GM12875 (cell line): ENCODE measurements around the gene IER5.

Source experiments
- H3K4me3 ChIP-seq: one replicate; pipeline ENCODE4 v1.5.1; 2011; ENCODE audit warnings: low read depth, low read length, control low read depth
- TF ChIP-seq, protein P1 (sequence below): IDR thresholded peaks from 2 replicates; pipeline ENCODE4 v1.5.1; 2011; ENCODE audit warnings: low read depth, mild to moderate bottlenecking, control low read depth, inconsistent platforms, low read length, moderate library complexity, borderline replicate concordance; ENCODE audit not compliant: insufficient read depth

IER5 gene

DNA sequence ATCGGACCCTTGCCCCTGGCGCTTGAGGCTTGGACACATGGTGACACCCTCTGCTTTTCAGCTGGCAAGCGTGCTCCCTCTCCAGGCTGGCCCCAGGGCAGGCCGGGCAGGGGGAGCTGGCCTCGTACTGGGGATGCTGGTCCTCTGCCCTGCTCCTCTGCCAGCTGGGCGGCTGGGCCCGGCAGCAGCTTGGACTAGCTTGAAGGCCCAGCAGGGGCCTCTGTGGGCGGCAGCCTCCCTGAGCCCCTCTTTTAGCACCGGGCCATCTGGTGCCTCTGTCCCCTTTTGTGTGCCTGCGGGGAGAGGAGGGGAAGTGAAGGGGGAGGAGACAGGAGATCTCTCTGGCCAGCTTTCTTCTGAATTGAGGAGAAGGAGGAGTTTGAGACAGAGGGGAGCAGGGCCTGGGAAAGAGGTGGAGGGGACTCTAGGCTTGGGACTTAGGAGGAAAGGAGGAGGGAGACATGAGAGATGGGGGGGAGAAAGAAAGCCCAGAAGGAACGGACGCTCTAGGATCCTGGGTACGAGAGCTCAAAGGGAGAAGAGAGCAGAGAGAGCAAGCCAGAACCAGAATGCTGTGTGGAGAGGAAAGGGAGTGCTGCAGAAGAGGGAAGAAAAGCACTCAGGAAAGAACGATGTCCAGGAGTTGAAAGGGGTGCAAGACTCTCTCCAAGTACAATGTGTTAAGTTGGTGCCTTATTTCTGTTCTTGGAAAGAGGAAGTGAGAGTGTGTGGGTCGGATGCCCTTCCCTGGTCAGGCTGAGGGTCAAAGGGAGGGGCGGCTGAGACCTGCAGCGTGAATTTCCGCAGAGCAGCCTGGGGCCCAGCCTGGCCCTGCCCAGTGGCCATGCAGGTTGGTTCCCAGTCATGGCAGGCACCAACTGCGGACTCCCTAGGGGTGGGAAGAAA is 40.3 kb downstream of the IER5 start:
- TF ChIP-seq, protein P1, sequence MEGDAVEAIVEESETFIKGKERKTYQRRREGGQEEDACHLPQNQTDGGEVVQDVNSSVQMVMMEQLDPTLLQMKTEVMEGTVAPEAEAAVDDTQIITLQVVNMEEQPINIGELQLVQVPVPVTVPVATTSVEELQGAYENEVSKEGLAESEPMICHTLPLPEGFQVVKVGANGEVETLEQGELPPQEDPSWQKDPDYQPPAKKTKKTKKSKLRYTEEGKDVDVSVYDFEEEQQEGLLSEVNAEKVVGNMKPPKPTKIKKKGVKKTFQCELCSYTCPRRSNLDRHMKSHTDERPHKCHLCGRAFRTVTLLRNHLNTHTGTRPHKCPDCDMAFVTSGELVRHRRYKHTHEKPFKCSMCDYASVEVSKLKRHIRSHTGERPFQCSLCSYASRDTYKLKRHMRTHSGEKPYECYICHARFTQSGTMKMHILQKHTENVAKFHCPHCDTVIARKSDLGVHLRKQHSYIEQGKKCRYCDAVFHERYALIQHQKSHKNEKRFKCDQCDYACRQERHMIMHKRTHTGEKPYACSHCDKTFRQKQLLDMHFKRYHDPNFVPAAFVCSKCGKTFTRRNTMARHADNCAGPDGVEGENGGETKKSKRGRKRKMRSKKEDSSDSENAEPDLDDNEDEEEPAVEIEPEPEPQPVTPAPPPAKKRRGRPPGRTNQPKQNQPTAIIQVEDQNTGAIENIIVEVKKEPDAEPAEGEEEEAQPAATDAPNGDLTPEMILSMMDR: no peak
- H3K4me3 ChIP-seq: peak overlapping the region; percentile 44

GRCh38 chr1:181129771-181130606 is 41.5 kb downstream of the IER5 start:
- H3K4me3 ChIP-seq: peak overlapping the region; percentile 19
- TF ChIP-seq, protein P1: no peak

DNA sequence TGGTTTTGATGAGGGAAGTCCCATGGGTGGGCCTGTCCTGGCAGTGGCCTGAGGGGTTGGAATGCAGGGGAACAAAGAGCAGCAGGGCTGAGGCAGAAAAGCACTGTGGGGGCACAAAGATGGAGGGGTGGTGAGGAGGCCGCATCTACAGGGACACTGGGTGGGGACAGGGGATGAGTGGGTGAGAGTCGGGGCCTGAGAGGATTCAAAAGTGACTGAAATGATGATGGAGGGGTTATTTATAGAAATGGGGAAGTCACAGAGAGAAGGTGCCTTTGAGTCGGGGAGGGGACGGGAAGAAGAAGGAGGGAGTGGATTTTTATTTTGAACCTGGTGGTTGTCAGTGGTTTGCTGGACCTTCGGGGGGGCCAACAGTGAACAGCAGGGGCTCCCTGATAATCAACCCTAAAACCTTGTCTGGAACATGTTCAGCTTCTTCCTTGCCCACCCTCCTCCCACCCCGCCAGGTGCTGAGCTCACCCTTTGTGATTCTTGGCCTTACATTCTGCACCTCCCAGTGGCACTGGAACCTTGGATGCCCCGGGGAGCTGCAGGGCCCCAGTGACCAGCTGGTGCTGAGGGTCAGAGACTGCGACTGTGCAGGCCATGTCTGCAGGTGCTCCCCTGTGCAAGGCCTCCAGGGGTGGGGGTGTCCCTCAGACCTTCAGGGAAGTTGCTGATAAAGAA is 42.9 kb downstream of the IER5 start:
- TF ChIP-seq, protein P1: no peak
- peak overlapping the region; percentile 36 for H3K4me3 ChIP-seq

DNA sequence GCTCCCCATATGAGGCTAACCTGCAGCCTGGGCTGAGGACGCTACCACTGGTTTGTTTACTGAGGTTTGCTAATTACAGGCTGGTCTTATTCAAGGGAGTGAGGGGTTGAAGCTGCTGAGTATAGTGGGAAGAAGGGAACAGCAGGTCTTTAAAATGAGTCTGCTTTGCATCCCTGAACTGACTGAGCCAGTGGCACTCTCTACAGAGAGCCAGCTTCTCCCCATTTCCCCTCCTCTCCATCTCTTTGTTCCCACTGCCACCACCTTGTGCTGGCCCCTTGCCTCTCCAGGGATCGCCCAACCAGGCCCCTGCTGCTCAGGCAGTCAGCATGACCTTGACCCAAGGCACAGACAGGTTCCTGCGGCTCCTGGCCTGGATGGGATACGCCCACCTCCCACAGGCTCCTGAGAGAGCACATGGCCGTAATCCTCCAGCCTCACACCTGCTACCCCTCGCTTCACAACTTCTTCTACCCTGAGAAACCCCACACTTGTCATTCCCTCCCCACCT is 45.0 kb downstream of the IER5 start:
- TF ChIP-seq, protein P1: no peak

DNA sequence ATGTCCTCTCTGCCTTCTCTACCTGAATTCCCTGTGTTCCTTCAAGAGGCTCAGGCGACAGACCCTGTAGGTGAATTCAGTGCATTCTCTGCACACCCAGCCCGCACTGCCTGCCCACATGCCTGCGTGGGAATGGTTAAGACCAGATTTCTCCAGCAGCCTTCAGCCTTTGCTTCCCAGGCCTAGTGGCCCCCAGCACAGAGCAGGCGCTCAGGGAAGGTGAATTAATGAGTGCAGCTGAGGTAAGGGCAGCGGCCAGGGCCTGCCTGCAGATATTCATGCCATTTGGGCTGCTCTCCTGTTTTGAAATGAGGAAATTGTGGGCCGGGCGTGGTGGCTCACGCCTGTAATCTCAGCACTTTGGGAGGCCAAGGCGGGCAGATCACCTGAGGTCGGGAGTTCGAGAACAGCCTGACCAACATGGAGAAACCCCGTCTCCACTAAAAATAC is 45.5 kb downstream of the IER5 start:
- no peak overlapping the region for H3K4me3 ChIP-seq
- TF ChIP-seq, protein P1: no peak

More for the DNA sequence above, 45.0 kb downstream of the IER5 start:
- no peak overlapping the region for H3K4me3 ChIP-seq

- TF ChIP-seq, protein P1: no peak
- H3K4me3 ChIP-seq: peak overlapping the region; percentile 42
Observed at GRCh38 chr1:181134543-181135436, 46.3 kb downstream of the IER5 start.
